OCI-M2 (cell line): Measurements from ENCODE around the gene SLC30A4.

Experiments
- DNase-seq: peaks from one replicate; lab custom pipeline; 2025; ENCODE audit not compliant: unreplicated experiment; lab: John Stamatoyannopoulos, UW

SLC30A4 gene

DNA sequence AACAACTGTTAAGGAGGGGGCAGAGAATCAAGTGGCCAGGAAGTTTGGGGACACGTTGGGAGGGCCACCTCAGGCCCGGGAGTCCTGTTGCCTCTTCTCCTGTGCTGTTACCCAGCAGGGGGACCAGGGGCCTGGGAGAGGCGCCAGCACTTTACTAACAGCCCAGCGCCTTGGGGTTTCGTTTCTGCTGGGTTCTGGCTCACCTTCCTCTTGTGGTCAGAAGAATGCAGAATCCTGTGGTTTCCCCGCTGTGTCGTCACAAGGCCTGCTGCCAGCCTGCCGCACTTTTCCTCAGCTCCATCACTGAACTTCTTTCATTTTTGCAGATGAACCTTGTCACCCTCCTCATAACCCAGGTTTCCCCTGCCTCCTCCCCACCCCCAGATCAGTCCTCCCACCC is 67.7 kb downstream of the SLC30A4 start:
- DNase-seq: no peak

DNA sequence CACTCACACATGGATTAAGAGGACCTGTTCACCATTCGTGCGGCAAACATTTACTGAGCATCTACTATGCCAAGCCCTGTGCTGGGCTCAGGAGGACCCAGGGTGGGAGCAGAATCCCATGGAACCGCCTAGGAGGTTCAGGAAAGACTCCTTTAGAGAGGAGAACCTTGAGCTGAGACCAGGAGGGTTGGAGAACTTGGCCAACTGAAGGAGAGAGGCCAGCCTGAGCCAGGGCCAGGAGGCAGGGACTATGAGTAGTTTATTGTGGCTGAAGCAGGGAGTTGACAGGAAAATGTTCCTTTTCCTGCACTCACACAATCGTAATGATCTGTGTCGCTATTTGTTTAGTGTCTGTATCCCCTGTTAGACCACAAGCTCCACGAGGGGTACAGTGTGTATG is 71.3 kb downstream of the SLC30A4 start:
- no peak for DNase-seq

DNA sequence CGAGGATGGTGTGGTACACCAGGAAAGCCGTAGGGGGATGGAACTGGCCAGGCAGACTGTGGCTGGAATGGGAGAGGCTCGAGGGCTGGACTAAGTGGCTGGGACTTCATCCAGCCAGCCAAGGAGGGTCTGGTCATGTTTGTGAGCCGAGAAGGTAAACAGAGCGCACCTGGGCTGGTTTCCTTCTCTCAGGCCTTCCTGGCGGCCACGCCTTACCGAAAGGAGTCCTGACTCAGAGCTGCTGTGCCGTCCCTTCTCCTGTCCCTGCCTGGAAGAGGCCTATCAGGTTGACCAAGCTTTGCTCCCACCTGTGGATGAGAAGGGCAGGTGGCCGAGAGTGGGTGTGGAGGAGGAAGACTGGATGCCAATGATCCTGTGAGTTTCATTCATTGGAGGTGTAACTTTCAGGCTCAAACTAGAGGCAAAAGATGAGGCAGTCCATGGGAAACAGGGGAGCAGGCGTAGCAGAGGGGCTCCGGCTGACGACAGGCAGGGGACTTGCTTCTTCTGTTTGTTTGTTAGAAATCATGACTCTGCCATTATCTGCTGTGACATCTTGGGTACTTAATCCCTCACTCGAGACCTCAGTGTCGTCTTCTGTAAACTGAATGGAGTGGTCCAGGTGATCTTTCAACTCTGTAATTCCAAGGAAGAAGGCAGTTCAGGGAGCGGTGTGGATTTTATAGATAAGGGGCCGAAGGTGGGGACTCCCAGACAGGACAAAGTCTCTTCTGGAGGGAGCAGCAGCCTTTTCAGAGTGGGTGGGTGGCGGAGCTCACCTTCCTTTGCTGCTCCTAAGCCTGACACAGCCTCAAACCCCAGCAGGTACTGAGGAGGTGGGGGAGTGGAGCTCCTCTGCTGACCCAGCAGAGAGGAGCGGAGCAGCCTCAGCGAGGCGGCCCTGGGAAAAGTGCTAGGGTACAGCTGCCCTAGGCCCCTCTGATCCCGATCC is 72.4 kb downstream of the SLC30A4 start:
- no peak for DNase-seq

DNA sequence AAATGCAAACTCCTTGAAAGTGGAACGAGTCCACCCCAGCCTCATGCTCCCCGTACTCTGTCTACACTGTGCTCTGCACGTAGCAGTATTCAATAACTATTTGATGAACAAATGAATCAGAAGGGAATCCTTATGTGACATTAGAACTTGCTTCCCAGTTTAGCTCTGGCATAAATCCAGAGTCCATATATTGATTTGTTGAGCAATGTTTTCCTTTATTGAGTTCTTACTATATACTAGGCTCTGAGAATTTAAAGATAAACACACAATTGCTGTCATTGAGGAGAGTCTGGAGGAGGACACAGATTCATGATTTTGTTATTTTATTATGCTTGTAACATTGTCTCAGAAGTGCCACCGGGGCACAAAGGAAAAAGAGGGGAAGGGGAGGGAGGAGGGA is 73.2 kb downstream of the SLC30A4 start:
- no peak for DNase-seq

DNA sequence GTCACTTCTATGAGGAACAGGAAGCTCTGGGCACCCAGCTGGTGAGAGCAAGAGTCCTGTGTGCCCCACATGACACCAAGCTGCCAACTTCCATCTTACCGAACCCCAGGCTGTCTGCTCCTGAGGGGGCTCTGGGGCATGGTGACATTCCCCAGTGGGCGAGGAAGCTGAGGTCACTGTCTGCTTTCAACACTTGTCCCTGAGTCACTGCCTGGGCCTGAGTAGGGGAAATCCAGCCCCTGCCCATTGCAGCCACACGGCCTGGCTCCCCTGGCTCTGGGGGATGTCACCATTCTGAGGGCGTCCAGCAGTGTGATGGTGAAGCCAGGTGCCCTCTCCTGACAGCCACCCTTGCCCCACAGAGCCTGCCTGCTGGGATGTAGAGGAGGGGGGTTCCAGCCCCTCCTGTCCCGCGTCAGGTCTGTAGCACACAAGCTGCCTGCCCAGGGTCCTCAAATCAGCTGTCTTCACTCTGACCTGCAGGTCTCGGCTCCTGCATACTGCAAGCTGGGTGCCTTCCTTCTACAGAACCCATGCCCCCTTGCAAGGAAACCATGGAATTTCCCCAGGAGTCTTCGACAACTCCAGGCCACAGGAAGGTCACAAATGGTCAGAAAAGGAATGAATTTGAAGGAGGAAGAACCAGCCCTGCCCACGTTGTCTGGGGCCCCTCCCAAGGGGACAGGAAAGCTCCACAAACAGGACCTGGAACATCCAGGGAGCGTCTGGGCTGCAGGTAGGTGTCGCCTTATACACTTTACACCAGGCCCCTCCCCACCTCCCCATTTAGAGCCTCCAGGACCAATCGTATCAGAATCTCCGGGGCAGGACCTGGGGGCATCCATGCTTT is 74.3 kb downstream of the SLC30A4 start:
- DNase-seq: no peak

DNA sequence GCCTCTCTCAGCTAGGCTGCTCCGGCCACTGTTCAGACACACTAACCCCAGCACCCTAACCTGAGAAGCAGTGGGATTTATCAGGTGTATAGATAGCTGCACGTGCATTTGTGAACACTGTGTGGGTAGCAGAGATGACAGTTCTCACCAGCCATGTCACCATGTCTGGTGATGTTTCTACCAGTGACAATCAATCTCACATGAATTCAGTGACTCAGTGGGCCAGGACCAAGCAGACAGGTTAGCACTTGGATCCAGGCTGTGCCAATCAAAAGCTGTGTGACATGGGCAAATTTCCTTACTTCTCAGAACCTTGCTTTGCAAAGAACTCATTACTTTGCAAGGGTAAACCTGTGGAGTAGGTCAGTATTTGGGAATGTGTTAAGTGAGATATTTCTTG is 78.9 kb downstream of the SLC30A4 start:
- DNase-seq: no peak

DNA sequence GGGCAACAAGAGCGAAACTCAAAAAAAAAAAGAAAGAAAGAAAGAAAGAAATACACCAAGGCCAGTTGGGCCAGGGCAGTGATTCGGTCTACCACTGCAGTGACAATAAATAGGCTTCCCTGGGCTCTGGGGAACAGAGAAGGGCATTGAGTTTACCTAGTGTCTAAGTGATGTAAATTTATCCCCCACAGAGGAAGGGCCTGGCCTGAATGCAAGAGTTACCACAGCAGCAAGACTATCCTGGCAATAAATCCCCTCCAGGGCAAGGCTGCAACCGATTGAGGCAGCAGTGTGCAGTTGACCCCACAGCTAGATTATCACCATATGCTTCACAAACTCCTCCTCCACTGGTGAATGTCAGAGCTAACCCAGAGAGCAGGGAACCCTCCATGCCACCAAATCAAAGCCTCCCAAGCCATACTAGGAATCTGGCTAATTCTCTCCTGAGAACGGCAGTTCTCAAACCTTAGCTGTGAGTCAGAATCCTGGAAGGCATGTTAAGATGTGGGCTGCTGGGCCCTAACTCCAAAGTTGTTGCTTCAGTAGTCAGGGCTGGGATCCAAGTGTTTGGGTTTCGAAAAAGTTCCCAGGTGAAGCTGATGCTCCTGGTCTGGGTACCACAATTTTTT is 79.9 kb downstream of the SLC30A4 start:
- no peak for DNase-seq

DNA sequence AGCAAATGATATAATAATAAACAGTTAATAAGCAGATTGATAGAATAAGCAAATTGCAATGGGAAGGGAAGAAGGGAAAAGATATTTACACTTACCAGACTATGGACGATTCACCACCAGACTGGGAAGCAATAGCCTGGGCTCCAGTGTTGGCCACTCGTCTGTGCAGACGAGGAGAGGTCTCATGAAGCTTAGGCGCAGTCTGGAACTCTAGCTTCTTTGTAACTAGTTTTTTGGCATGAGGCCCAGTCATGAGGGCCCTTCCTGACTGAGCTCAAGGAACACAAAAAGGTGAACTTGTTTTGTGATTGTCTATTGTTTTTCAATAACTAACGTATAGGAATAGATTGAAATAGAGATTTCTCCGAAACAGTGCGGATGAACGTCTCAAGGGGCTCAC is 80.9 kb downstream of the SLC30A4 start:
- DNase-seq: no peak

DNA sequence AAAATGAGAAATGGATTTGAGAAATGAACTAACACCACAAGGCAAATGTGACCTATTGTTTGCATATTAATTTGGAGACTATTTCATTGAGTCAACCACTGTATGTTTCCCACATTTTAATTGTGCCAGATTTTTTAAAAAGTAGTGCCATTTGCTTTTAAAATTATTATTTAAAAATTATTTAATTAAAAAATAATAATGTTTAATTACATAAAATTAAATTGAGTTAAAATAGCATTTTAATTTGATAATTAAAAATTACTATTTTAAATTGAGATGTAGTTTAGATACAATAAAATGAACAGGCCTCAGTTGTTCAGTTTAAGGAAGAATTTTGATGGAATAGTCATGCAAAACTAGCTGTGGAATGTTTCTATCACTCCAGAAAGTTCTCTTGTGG is 81.5 kb downstream of the SLC30A4 start:
- no peak for DNase-seq

DNA sequence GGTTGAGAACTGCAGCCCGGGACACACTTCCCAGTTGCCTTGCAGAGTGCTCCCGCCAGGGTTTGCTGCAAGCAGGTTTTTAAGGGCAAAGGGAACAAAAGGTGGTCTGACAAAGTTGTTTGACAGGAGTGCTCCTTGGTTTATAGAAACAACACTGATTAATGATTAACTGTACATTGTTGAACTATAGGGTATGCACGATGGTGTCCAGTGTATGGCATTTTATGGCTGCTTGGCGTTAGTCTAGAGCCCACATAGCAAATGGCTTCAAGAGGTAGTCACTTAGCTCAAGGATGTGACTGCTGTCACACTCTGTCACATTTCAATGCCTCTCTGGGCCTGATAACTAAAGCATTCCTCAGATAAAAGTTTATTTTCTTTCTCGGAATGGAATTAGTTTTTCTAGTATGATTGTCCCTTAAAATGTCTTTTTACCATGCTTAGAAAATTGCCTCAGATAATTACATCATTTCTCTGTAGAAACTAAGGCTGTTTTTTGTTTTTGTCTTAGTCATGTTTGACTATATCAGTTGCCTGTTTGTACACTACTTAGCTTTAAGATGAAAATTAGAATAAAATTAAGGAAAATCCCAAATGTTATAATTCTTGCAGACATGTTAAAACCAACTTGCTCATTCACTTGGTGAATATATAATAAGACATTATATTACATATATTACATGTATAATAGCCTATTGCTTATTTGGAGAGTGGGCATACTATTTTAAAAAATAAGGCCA is 82.9 kb downstream of the SLC30A4 start:
- DNase-seq: no peak

DNA sequence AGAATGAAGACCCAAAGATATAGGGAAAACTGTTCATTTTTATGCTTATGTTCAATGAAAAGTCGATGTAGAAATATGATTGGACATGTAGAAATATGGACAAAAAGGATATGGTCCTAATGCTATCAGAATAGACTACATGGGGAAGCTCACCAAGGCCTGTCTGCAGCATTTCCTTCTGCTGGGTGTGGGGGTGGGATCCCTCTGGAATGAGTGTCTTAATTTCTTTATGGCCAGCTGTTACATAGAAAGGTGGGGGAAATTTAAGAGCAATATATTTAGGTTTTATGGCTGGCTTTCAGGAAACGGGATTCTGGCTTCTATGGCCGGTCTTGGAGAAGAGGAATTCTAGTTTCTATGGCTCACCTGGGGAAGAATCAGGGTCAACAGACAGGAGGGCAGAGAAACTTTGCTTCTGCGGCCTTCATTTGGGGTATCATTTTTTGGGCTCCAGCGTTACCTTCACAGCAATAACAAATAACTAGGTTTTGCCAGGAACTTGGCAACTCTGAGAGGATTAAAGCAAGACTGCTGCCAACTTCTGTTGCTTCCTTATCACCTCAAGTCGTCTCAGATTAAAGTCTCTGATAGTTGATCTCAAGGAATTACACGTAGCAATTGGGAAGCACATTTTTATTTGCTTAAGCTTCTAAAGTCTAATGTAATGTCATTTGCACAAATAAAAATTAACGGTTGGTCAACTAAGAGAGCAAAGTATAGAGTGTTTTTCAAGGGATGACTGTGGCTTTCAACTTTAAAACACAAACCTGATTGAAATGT is 87.2 kb downstream of the SLC30A4 start:
- no peak for DNase-seq

DNA sequence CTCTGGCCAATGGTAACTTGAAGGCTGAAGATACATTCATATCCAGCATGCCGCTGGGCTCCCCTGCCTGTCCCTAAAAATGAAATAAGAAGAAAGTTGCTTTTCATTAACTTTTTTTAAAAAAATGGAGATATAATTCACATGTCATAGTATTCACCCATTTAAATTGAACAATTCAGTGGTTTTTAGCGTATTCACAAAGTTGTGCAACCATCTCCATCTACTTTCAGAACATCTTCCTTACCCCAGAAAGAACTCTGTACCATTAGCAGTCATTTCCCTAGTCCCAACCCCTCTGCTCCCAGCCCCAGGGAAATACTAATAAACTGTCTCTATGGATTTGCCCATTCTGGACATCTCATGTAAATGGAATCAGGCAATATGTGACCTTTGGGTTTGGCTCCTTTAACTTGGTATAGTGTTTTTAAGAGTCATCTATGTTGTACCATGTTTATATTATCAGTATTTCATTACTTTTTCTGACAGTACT is 88.4 kb downstream of the SLC30A4 start:
- no peak for DNase-seq

DNA sequence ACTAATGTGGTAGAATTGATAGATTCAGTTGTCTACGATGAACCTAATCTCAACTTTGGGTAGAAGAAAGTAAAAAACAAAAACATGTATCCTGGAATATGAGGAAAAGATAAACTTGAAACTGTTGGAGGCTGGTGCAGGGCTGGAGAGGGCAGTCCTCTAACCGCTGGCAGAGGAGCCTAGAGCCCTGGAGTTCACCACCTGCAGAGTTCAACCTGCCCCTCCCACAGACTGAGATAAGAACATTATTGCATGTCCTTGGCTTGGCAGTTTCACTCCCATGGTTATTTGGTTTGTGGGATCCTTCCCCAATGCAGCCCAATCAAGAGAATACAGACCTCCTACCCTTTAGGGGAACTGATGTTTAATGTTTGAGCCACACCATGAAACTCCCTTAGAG is 91.0 kb downstream of the SLC30A4 start:
- no peak for DNase-seq

DNA sequence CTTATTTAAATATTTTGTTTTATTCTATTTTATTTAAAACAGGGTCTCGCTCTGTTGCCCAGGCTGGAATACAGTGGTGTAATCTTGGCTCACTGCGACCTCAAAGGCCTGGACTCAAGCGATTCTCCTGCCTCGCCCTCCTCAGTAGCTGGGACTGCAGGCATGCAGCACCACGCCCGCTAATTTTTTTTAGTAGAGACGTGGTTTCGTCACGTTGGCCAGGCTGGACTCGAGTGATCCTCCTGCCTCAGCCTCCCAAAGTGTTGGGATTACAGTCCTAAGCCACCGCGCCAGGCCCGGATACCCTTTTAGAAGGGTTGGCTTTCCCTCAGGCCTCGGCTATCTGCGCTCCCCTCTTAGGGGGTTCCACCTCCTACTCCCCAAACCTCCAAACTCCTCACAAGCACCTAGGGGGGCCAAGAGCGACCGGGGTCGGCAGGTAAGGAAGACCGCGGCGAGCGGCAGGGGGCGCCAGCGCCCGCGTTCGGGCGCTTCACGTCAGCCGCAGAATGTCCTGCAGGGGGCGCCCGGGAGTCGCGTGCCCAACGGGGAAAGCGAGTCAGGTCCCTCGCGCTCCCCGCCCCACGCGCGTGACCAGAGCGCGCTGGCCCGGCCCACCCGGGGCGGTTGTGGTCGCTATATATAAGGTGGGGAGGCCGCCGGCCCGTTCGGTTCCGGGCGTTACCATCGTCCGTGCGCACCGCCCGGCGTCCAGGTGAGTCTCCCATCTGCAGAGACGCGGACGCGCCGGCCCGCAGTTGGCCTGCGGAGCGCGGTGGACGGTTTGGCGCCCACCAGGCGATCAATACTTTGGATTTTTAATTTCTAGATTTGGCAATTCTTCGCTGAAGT is 92.4 kb downstream of the SLC30A4 start:
- no peak for DNase-seq
